WTC11 (cell line): Measurements from ENCODE around the gene SNX21. TPM values are rescaled to one million over a fixed set of nuclear protein-coding genes. Genes with fewer than 3 reads are reported as not detected.

Experiments
- ATAC-seq: fragments of 200-7000 bp; cut with Tn5 transposase; 2 replicates; pipeline ENCODE4 v1.10.0; 2021; ENCODE audit warnings: mild to moderate bottlenecking, moderate library complexity
- CTCF ChIA-PET: fragments of 300-600 bp; sonication (Branson Sonifier 250); formaldehyde crosslinking; loops from one replicate; lab custom pipeline; 2021; ENCODE audit warnings: antibody characterized with exemption; lab: Charles Lee
- POLR2A ChIA-PET: fragments of 350-600 bp; sonication (Branson Sonifier 250); formaldehyde crosslinking; loops from one replicate; lab custom pipeline; 2021; ENCODE audit warnings: antibody characterized with exemption; lab: Charles Lee
- DNase-seq: peaks from one replicate; pipeline ENCODE4 v3.0.0; 2021; ENCODE audit warnings: low spot score
- H3K27ac Mint-ChIP-seq: 2 replicates; pipeline ENCODE4 v1.8.0; 2021; ENCODE audit warnings: mixed read lengths
- H3K27me3 Mint-ChIP-seq: 2 replicates; pipeline ENCODE4 v1.8.0; 2021; ENCODE audit warnings: low read depth, mild to moderate bottlenecking, moderate library complexity, mixed read lengths
- H3K36me3 Mint-ChIP-seq: 2 replicates; pipeline ENCODE4 v1.8.0; 2021; ENCODE audit warnings: mixed read lengths
- H3K4me1 Mint-ChIP-seq: 2 replicates; pipeline ENCODE4 v1.8.0; 2022; ENCODE audit warnings: mixed read lengths
- H3K4me3 Mint-ChIP-seq: 2 replicates; pipeline ENCODE4 v1.8.0; 2021; ENCODE audit warnings: mild to moderate bottlenecking, moderate library complexity, mixed read lengths
- H3K9me3 Mint-ChIP-seq: 2 replicates; pipeline ENCODE4 v1.8.0; 2021; ENCODE audit warnings: mixed read lengths
- EMX1 ChIP-seq: fragments of 250-450 bp; sonication (Bioruptor Pico); IDR thresholded peaks from 2 replicates; pipeline ENCODE4 v1.8.0; 2021; ENCODE audit warnings: mild to moderate bottlenecking
- FOXK1 ChIP-seq: sonication (generic); formaldehyde crosslinking; IDR thresholded peaks from 2 replicates; pipeline ENCODE4 v1.8.0; 2022; ENCODE audit warnings: mild to moderate bottlenecking, moderate library complexity, missing genetic modification reagents
- GTF2I ChIP-seq: fragments of 250-450 bp; sonication (Bioruptor Pico); conservative IDR thresholded peaks from 2 replicates; pipeline ENCODE4 v1.4.0; 2021; ENCODE audit warnings: mild to moderate bottlenecking
- HMGA2 ChIP-seq: fragments of 250-450 bp; sonication (Bioruptor Pico); IDR thresholded peaks from 2 replicates; pipeline ENCODE4 v1.4.0; 2021; ENCODE audit warnings: mild to moderate bottlenecking, moderate library complexity
- JAZF1 ChIP-seq: fragments of 250-450 bp; sonication (Bioruptor Pico); IDR thresholded peaks from 2 replicates; pipeline ENCODE4 v1.9.0; 2021; ENCODE audit warnings: moderate library complexity, mild to moderate bottlenecking, inconsistent platforms
- KAT7 ChIP-seq: sonication (generic); formaldehyde crosslinking; IDR thresholded peaks from 2 replicates; pipeline ENCODE4 v1.8.1; 2023; ENCODE audit warnings: missing genetic modification reagents, mild to moderate bottlenecking, borderline replicate concordance
- MXD4 ChIP-seq: fragments of 250-450 bp; sonication (Bioruptor Pico); IDR thresholded peaks from 2 replicates; pipeline ENCODE4 v1.8.0; 2021; ENCODE audit warnings: mild to moderate bottlenecking, moderate library complexity, borderline replicate concordance
- NFATC4 ChIP-seq: fragments of 250-450 bp; sonication (Bioruptor Pico); IDR thresholded peaks from 2 replicates; pipeline ENCODE4 v1.9.0; 2021; ENCODE audit warnings: mild to moderate bottlenecking
- NFE2L1 ChIP-seq: sonication (generic); formaldehyde crosslinking; IDR thresholded peaks from 2 replicates; pipeline ENCODE4 v1.8.1; 2023; ENCODE audit warnings: missing genetic modification reagents
- NR1H2 ChIP-seq: sonication (generic); formaldehyde crosslinking; IDR thresholded peaks from 2 replicates; pipeline ENCODE4 v1.9.0; 2021; ENCODE audit warnings: mild to moderate bottlenecking, moderate library complexity, missing genetic modification reagents
- NR2C2 ChIP-seq: sonication (generic); formaldehyde crosslinking; IDR thresholded peaks from 2 replicates; pipeline ENCODE4 v1.8.0; 2022; ENCODE audit warnings: mild to moderate bottlenecking, missing genetic modification reagents
- NR3C1 ChIP-seq: sonication (generic); formaldehyde crosslinking; conservative IDR thresholded peaks from 2 replicates; pipeline ENCODE4 v1.8.1; 2023; ENCODE audit warnings: low read depth, mild to moderate bottlenecking, missing genetic modification reagents
- OVOL2 ChIP-seq: fragments of 250-450 bp; sonication (Bioruptor Pico); IDR thresholded peaks from 2 replicates; pipeline ENCODE4 v1.9.0; 2021; ENCODE audit warnings: mild to moderate bottlenecking, borderline replicate concordance
- RORB ChIP-seq: fragments of 250-450 bp; sonication (Bioruptor Pico); IDR thresholded peaks from 2 replicates; pipeline ENCODE4 v1.9.0; 2021; ENCODE audit warnings: mild to moderate bottlenecking
- SMAD3 ChIP-seq: sonication (generic); formaldehyde crosslinking; IDR thresholded peaks from 2 replicates; pipeline ENCODE4 v1.8.0; 2022; ENCODE audit warnings: missing genetic modification reagents, mild to moderate bottlenecking, borderline replicate concordance
- SMAD4 ChIP-seq: sonication (generic); formaldehyde crosslinking; IDR thresholded peaks from 2 replicates; pipeline ENCODE4 v1.8.0; 2022; ENCODE audit warnings: mild to moderate bottlenecking, missing genetic modification reagents
- TEAD1 ChIP-seq: sonication (generic); formaldehyde crosslinking; IDR thresholded peaks from 2 replicates; pipeline ENCODE4 v1.8.0; 2022; ENCODE audit warnings: mild to moderate bottlenecking, missing genetic modification reagents
- TEAD4 ChIP-seq: sonication (generic); formaldehyde crosslinking; IDR thresholded peaks from 2 replicates; pipeline ENCODE4 v1.8.0; 2022; ENCODE audit warnings: mild to moderate bottlenecking, missing genetic modification reagents
- ZNF121 ChIP-seq: sonication (generic); formaldehyde crosslinking; IDR thresholded peaks from 2 replicates; pipeline ENCODE4 v1.8.0; 2023; ENCODE audit warnings: missing genetic modification reagents
- ZNF219 ChIP-seq: sonication (generic); formaldehyde crosslinking; IDR thresholded peaks from 2 replicates; pipeline ENCODE4 v1.8.0; 2023; ENCODE audit warnings: missing genetic modification reagents, mild to moderate bottlenecking, borderline replicate concordance
- ZNF317 ChIP-seq: sonication (generic); formaldehyde crosslinking; IDR thresholded peaks from 2 replicates; pipeline ENCODE4 v1.8.1; 2023; ENCODE audit warnings: low read depth, mild to moderate bottlenecking, moderate library complexity, missing genetic modification reagents, borderline replicate concordance
- ZNF396 ChIP-seq: fragments of 250-450 bp; sonication (Bioruptor Pico); IDR thresholded peaks from 2 replicates; pipeline ENCODE4 v1.8.0; 2021; ENCODE audit warnings: mild to moderate bottlenecking, moderate library complexity, borderline replicate concordance
- ZNF671 ChIP-seq: fragments of 250-450 bp; sonication (Bioruptor Pico); IDR thresholded peaks from 2 replicates; pipeline ENCODE4 v1.8.0; 2021; ENCODE audit warnings: mild to moderate bottlenecking
- total RNA-seq: library from RNA; stranded (reverse); gene quantifications from 3 replicates; pipeline ENCODE4 v1.2.3, GENCODE V29; 2021
- TF ChIP-seq, protein P1 (sequence below): sonication (generic); formaldehyde crosslinking; IDR thresholded peaks from 2 replicates; pipeline ENCODE4 v1.8.0; 2023; ENCODE audit warnings: missing genetic modification reagents
- TF ChIP-seq, protein P2 (sequence below): sonication (generic); formaldehyde crosslinking; IDR thresholded peaks from 2 replicates; pipeline ENCODE4 v1.8.0; 2022; ENCODE audit warnings: mild to moderate bottlenecking, missing genetic modification reagents
- TF ChIP-seq, protein P3 (sequence below): fragments of 250-450 bp; sonication (Bioruptor Pico); IDR thresholded peaks from 2 replicates; pipeline ENCODE4 v2.1.2; 2022; ENCODE audit warnings: mild to moderate bottlenecking, moderate library complexity
- TF ChIP-seq, protein P4 (sequence below): sonication (generic); formaldehyde crosslinking; IDR thresholded peaks from 2 replicates; pipeline ENCODE4 v1.8.1; 2022; ENCODE audit warnings: missing genetic modification reagents, borderline replicate concordance
- TF ChIP-seq, protein P5 (sequence below): fragments of 250-450 bp; sonication (Bioruptor Pico); IDR thresholded peaks from 2 replicates; pipeline ENCODE4 v1.9.0; 2021; ENCODE audit warnings: mild to moderate bottlenecking
- TF ChIP-seq, protein P6 (sequence below): sonication (generic); formaldehyde crosslinking; IDR thresholded peaks from 2 replicates; pipeline ENCODE4 v1.8.1; 2023; ENCODE audit warnings: mild to moderate bottlenecking, missing genetic modification reagents, moderate library complexity
- TF ChIP-seq, protein P7 (sequence below): sonication (generic); formaldehyde crosslinking; IDR thresholded peaks from 2 replicates; pipeline ENCODE4 v1.8.1; 2023; ENCODE audit warnings: mild to moderate bottlenecking, missing genetic modification reagents, borderline replicate concordance

Gene SNX21
- total RNA-seq, 1 experiment from 2014 or later: 17.9 TPM

DNA sequence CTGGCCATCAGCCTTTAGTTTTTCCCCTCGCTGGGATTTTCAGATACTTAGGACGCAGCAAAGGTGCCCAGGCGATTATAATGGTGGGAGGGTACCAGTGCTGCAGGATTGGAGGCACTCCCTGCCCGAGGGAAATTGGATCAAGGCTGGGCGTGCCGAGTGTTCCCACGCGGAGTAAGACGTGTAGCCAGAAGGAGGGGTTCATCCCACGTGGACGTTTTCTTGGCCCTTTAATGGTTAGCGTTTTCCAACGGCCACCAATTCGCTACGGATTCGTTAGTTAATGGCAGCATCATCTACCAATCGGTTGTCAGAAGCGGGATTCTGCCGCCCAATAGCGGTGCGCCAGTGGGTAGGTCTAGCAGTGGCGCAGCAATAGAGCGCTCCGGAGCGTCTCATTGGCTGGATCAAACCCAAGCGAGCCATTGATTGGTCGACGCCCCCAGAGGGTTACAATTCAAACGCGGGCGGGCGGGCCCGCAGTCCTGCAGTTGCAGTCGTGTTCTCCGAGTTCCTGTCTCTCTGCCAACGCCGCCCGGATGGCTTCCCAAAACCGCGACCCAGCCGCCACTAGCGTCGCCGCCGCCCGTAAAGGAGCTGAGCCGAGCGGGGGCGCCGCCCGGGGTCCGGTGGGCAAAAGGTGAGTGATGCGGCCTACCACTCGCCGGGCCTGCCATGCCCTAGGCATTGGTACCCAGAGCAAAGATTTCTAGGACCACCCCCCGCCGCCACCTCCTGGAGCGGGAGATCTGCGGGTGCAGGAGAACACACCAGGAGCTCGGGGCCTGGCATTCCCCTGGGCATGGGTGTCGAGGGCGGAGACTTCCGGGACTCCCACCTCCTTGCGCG is 21.2 kb upstream of the SNX21 start, which contains the start of gene UBE2C:
TSS of gene UBE2C (plus strand) at position 488 of the 849 bp plus-strand sequence. CDS start at position 540, 52 bp downstream.
- Mint-ChIP-seq H3K36me3 (peaks cover 60% of the 10 kb centered on the region), H3K9me3 (no peaks in the 10 kb centered on the region), H3K27ac (peak within 1 kb of the TSS; percentile 85), H3K27me3 (no peaks in the 10 kb centered on the region), H3K4me3 (peak within 1 kb of the TSS; percentile 99), H3K4me1 (peaks cover 24% of the 10 kb centered on the region)
- POLR2A ChIA-PET: interaction anchor here (0.8 to 1.4 kb wide), 3 partner anchors 13 to 122 kb away, joined by 3 read pairs; partner anchors contain the start of genes PCIF1 and PLTP
- ATAC-seq (peak; percentile 98), DNase-seq (peak; percentile 97)
- CTCF ChIA-PET: interaction anchor here (0.6 to 2.6 kb wide), 7 partner anchors 12 to 158 kb away, joined by 3 to 13 read pairs (median 4); partner anchors contain the start of genes CTSA, DNTTIP1, NEURL2 and WFDC3
- TF ChIP-seq ZNF121 (no peak), HMGA2 (no peak), ZNF396 (CRISPR knock-in tag) (no peak), NR1H2 (no peak), NFE2L1 (CRISPR knock-in tag) (0 out of 2 replicates have a peak, but pooled peaks have one; percentile 20), FOXK1 (CRISPR knock-in tag) (peak; percentile 41; the same call in 1 of the 2 replicates), KAT7 (no peak), NR3C1 (CRISPR knock-in tag) (no peak; the same call in 1 of the 2 replicates), NR2C2 (CRISPR knock-in tag) (no peak), NFATC4 (CRISPR knock-in tag) (no peak), ZNF317 (CRISPR knock-in tag) (0 out of 2 replicates have a peak, but pooled peaks have one; percentile 28), TEAD1 (CRISPR knock-in tag) (0 out of 2 replicates have a peak, but pooled peaks have one; percentile 13), JAZF1 (CRISPR knock-in tag) (no peak), OVOL2 (no peak), SMAD3 (no peak), SMAD4 (no peak), ZNF219 (no peak; the same call in 1 of the 2 replicates), TEAD4 (CRISPR knock-in tag) (no peak), MXD4 (no peak), ZNF671 (CRISPR knock-in tag) (no peak), GTF2I (no peak), EMX1 (CRISPR knock-in tag) (no peak), RORB (CRISPR knock-in tag) (no peak)
- TF ChIP-seq, protein P1, sequence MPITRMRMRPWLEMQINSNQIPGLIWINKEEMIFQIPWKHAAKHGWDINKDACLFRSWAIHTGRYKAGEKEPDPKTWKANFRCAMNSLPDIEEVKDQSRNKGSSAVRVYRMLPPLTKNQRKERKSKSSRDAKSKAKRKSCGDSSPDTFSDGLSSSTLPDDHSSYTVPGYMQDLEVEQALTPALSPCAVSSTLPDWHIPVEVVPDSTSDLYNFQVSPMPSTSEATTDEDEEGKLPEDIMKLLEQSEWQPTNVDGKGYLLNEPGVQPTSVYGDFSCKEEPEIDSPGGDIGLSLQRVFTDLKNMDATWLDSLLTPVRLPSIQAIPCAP (CRISPR knock-in tag): no peak
- TF ChIP-seq, protein P2, sequence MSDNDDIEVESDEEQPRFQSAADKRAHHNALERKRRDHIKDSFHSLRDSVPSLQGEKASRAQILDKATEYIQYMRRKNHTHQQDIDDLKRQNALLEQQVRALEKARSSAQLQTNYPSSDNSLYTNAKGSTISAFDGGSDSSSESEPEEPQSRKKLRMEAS (CRISPR knock-in tag): peak; percentile 83
- TF ChIP-seq, protein P3, sequence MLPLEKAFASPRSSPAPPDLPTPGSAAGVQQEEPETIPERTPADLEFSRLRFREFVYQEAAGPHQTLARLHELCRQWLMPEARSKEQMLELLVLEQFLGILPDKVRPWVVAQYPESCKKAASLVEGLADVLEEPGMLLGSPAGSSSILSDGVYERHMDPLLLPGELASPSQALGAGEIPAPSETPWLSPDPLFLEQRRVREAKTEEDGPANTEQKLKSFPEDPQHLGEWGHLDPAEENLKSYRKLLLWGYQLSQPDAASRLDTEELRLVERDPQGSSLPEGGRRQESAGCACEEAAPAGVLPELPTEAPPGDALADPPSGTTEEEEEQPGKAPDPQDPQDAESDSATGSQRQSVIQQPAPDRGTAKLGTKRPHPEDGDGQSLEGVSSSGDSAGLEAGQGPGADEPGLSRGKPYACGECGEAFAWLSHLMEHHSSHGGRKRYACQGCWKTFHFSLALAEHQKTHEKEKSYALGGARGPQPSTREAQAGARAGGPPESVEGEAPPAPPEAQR (CRISPR knock-in tag): no peak
- TF ChIP-seq, protein P4, sequence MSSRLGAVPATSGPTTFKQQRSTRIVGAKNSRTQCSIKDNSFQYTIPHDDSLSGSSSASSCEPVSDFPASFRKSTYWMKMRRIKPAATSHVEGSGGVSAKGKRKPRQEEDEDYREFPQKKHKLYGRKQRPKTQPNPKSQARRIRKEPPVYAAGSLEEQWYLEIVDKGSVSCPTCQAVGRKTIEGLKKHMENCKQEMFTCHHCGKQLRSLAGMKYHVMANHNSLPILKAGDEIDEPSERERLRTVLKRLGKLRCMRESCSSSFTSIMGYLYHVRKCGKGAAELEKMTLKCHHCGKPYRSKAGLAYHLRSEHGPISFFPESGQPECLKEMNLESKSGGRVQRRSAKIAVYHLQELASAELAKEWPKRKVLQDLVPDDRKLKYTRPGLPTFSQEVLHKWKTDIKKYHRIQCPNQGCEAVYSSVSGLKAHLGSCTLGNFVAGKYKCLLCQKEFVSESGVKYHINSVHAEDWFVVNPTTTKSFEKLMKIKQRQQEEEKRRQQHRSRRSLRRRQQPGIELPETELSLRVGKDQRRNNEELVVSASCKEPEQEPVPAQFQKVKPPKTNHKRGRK: no peak
- TF ChIP-seq, protein P5, sequence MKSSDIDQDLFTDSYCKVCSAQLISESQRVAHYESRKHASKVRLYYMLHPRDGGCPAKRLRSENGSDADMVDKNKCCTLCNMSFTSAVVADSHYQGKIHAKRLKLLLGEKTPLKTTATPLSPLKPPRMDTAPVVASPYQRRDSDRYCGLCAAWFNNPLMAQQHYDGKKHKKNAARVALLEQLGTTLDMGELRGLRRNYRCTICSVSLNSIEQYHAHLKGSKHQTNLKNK (CRISPR knock-in tag): no peak
- TF ChIP-seq, protein P6, sequence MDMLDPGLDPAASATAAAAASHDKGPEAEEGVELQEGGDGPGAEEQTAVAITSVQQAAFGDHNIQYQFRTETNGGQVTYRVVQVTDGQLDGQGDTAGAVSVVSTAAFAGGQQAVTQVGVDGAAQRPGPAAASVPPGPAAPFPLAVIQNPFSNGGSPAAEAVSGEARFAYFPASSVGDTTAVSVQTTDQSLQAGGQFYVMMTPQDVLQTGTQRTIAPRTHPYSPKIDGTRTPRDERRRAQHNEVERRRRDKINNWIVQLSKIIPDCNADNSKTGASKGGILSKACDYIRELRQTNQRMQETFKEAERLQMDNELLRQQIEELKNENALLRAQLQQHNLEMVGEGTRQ (CRISPR knock-in tag): peak; percentile 89
- TF ChIP-seq, protein P7, sequence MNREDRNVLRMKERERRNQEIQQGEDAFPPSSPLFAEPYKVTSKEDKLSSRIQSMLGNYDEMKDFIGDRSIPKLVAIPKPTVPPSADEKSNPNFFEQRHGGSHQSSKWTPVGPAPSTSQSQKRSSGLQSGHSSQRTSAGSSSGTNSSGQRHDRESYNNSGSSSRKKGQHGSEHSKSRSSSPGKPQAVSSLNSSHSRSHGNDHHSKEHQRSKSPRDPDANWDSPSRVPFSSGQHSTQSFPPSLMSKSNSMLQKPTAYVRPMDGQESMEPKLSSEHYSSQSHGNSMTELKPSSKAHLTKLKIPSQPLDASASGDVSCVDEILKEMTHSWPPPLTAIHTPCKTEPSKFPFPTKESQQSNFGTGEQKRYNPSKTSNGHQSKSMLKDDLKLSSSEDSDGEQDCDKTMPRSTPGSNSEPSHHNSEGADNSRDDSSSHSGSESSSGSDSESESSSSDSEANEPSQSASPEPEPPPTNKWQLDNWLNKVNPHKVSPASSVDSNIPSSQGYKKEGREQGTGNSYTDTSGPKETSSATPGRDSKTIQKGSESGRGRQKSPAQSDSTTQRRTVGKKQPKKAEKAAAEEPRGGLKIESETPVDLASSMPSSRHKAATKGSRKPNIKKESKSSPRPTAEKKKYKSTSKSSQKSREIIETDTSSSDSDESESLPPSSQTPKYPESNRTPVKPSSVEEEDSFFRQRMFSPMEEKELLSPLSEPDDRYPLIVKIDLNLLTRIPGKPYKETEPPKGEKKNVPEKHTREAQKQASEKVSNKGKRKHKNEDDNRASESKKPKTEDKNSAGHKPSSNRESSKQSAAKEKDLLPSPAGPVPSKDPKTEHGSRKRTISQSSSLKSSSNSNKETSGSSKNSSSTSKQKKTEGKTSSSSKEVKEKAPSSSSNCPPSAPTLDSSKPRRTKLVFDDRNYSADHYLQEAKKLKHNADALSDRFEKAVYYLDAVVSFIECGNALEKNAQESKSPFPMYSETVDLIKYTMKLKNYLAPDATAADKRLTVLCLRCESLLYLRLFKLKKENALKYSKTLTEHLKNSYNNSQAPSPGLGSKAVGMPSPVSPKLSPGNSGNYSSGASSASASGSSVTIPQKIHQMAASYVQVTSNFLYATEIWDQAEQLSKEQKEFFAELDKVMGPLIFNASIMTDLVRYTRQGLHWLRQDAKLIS: peak; percentile 24; the same call in 1 of the 2 replicates
